T47D (cell line): Measurements from ENCODE around the gene DKKL1.

Experiments
- DNase-seq, 2 experiments: peaks; one replicate each; pipeline versions ENCODE4 v3.0.0 to v3.0.0-alpha.2; 2011 to 2012; ENCODE audit warnings: low read depth in 1 of 2, low spot score in 1 of 2
- JUND ChIP-seq: IDR thresholded peaks from 2 replicates; pipeline ENCODE4 v1.6.1; 2012; ENCODE audit warnings: low read depth
- in situ Hi-C: cut with HindIII; loops from 2 replicates; pipeline ENCODE4 v1.10.0; 2016; ENCODE audit warnings: low sequenced_read_pairs, low pct_unique_long_range_greater_than_20kb

The DKKL1 gene

DNA sequence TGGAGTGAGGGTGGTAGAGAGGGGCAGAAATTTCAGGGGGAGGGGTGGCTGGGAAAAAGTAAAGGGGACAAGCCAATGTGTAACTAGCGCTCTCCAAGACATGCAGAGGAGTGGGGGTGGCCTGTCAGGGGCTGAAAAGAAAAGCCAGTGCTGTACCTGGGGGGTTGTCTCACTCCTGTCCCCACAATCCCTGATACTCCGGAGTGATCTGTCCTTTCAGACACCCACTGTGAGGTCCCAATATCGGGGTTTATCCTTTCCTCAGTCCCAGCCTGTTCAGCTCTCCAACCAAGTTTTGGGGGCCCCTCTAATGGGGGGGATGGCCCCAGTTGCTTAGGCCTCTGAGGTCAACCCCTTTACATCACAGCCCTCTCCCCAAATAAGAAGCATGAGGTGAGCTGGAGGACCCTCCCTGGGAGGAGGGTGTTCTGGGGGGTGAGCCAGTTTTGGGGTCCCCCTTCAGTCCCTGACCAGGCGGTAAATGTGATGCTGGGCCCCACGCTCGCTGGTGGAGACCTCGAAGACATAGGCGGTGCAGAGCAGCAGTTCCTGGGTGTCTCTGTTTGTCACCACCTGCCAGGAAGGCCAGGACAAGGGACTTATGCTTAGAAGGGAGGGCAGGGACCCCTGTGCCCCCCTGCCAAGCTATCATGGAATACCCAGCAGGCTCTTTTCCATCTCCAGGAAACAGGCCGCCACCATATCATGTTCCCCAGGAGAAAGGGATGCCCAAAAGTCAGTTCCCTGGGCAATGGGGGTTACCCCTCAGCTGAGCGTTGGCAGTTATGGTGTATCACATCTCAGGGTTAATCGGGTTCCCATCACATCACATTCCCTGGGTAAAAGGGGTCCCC, 22.6 kb upstream of the DKKL1 start:
- TF ChIP-seq JUND: no peak
- in situ Hi-C loops: no loop called here
- DNase-seq: no peak

DNA sequence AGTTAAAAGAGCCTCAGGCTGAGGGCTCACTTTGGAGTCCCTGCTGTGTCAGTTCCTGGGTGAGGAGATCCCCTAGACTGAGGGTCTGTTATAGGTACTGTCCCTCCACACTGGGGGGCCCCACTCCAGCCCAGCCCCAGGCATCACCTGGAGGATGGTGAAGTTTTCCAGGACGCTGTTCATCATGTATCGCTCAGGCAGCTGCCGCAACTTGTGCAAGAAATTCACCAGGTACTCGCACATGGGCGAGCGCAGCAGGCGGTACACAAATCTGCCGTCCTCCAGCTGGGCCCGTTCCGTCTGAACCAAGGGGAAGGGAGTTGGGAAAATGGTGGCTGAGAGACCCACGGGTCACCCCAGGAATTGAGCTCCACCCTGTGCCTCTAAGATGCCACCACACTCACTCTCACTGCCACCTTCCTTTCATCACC, 21.4 kb upstream of the DKKL1 start:
- no peak for TF ChIP-seq JUND
- DNase-seq: no peak
- in situ Hi-C loops: no loop called here

DNA sequence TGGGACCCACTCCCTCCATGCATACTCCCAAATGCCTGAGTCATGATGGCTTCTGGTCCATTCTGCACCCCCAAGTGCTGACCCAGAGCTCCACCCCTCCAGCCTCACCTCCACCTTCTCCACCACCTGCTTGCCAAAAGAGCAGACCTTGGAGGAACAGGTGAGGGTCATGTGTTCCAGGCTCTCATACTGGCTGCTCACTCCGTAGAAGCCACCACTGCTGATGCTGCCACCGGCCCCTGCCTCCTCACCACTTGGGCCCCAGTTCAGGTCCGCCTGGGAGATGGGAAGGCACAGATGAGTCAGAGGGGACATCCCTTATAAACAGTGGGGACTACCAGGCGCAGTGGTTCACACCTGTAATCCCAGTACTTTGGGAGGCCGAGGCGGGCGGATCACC, 20.6 kb upstream of the DKKL1 start:
- TF ChIP-seq JUND: no peak
- no peak for DNase-seq
- in situ Hi-C loops: no loop called here

DNA sequence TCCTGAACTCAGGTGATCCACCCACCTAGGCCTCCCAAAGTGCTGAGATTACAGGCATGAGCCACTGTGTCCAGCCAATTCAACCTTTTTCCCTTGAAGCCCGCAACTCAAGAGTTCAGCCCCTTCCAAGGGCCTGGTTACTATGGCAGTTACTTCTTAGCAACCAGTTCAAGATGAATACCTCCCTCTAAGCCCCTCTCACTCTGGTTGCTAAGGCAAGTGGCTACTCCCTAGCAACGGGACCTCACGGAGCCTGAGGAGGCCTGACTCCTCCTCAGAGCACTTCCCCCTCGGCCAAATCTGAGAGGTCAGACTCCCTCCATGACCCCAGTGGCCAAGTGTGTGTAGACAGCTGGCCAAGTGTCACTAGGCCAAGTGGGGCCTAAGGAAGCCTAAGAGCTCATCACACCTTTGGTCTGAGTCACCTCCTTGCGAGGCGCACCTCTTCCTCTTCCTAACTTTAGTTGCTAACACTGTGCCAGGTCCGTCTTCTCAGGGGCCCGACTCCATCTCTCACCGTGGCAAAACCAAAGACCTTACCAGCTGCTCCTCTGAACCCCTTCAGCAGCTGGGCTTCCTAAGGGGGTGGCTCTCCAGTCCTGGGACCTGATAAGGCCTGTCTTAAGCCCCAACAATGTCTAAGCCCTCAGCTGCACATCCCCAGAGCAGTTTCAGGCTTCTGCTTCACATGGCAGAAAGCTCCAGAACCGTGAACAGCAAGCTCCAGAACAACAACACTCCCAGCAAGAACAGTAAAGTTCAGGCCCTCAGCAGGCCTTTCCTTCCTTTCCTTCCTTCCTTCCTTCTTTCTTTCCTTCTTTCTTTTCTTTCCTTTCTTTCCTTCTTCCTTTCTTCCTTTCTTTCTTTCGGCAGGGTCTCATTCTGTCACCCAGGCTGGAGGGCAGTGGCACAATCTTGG, 18.9 kb upstream of the DKKL1 start:
- in situ Hi-C loops: no loop called here
- TF ChIP-seq JUND: no peak
- DNase-seq: no peak

DNA sequence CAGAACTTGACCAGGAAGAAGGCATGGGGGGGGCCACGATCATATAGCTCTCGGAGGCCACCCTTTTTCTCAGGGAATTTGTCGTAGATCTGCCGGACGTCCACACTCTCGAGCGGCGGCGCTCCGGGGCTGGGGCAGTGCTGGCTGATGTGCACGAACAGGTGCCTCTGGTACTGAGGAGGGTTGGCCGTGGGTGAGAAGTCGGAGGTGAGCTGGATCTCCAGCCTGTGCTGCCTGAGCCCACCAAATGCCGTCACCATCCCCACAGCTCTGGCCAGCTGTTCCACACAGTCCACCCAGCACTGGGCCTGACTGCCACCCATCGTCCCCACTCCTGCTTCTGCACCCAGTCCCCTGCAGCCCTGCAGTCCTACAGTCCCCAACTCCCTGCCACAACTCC, 16.5 kb upstream of the DKKL1 start:
- no peak for DNase-seq
- in situ Hi-C loops: no loop called here
- no peak for TF ChIP-seq JUND

DNA sequence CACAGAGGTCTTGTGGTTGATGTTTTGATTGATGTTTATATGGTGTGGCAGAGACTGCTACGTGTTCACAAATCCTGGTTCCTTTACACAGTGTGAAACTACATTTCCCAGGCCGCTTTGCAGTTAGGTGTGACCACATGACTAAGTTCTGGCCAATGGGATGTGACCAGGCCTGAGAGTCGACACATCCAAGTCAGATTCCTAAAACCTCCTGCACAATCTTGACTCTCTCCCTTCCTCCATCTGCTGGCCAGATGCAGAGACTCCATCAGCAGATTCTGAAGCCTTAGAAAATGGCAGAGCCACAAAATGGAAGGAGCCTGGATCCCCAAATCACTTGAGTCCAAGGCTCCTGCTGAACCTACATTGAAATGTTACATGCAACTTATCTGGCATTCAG, 15.8 kb upstream of the DKKL1 start:
- DNase-seq: peak; percentile 73 to 84
- in situ Hi-C loops: no loop called here

DNA sequence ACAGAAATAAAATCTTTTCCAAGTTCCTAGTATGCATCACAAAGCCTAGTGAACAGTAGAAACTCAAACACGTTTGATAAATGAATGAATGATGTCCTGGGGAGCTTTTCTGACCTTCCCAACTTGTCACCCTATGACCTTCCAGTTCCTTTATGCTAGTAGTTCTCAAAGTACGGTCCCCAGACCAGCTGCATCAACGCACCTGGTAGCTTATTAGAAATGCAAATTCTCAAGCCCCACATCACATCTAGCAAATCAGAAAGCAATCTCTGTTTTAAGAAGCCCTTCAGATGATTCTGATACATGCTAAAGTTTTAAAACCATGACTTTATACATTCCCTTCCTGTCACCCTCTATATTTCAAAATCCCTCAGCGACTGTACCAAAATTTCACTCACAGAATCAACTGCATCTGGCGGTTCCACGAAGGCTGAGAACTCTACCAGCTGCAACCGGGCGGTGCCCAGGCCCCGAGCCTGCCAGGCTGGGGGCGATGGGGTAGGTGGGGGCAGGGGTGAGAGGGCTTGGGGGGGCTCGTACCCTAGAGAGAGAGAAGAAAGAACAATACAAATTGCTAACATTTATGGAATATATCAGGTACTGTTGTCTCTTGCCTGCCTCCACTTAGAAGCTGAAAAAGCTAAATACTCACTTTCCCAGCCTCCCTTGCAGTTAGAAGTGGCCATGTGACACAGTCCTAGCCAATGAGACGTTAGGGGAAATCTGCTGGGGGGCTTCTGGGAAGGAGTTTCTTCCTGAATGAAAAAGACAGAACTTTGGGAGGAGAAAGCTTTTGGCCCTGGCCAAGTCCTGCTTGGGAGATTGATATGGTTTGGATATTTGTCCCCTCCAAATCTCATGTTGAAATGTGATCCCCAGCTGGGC, 15.1 kb upstream of the DKKL1 start:
- no peak for DNase-seq
- TF ChIP-seq JUND: no peak
- in situ Hi-C loops: no loop called here

More for the DNA sequence above, 15.8 kb upstream of the DKKL1 start:
- TF ChIP-seq JUND: no peak

DNA sequence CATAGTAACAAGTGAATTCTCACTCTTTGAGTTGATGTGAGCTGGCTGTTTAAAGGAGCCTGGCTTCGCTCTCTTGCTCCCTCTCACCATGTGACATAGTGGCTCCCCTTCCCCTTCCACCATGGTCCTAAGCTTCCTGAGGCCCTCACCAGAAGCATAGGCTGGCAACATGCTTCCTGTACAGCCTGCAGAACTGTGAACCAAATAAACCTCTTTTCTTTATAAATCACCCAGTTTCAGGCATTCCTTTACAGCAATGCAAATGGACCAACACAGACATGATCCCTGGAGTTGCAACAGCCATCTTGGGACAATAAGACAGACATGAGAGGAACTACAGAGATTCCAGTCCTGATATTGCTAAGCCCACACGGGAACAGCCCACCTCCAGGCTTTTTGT, 14.1 kb upstream of the DKKL1 start:
- in situ Hi-C loops: no loop called here
- TF ChIP-seq JUND: no peak
- DNase-seq: no peak

DNA sequence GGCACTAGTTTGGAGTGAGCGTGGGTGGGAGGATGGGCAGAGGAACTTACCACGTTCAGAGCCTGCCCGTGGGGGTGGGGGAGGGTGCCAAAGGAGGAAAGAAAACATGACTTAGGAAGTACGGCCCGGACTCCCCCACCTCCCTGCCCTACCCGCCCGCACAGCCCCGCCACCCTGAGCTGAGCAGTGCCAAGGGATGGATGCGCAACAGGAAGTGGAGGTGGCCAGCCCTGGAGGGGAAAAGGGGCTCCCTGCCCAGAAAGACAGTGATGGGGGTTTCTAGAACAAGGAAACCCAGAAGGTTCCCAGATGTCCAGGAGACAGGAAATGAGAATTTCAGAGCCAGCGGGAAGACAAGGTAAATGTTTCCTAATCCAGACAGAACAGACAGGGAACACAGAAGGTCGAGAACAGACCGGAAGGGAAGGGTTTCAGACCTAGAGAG, 7.7 kb upstream of the DKKL1 start:
- TF ChIP-seq JUND: no peak
- no peak for DNase-seq
- in situ Hi-C loops: no loop called here

DNA sequence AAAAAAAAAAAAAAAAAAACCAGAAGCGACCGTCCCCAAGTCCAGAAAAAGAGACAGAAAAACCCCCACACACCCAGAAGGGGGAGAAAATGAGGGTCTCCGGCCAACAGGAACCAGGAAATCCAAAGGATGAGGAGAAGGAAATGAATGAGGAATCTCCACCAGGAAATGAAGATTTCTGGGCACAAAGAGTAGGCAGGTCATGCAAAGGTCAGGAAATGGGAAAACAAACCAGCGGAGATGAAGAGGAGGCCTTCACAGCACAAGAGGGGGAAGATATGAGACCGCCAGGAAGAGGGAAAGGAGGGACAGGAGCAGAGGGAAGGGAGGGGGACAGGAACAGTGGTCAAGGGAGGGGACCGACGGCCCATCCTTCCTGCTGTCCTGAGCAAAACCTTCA, 7.3 kb upstream of the DKKL1 start:
- in situ Hi-C loops: no loop called here
- no peak for DNase-seq
- no peak for TF ChIP-seq JUND

DNA sequence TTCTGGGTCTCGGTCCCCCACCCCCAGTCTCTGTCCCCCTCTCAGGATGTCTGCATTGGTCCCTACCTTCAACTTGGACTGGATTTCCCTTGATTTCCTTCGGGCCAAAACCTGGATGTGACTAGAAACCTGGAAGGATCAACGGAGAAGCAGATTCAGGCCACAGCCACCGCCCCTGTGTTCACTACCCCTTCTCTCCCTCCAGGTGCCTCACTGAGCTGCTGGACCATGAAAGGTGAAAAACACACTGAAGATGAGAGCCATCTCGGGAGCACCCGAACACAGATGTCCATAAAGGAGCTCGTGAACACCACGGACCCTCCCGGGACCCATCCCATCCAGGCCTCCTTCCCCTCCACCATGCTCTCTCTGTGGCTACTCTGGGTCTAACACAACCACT, 6.5 kb upstream of the DKKL1 start:
- in situ Hi-C loops: no loop called here
- TF ChIP-seq JUND: no peak
- DNase-seq: no peak
